Neural cell (in vitro differentiated cells): Measurements from ENCODE around the gene FAM110A.

Source experiments
- EZH2 ChIP-seq: fragments of 200-600, 300-800 bp; shearing (Covaris generic), sonication (generic); IDR thresholded peaks from 2 replicates; pipeline ENCODE4 v1.6.1; 2014; ENCODE audit warnings: antibody characterized with exemption, low read length, borderline replicate concordance, mild to moderate bottlenecking; ENCODE audit not compliant: insufficient read depth, poor library complexity, severe bottlenecking
- POLR2AphosphoS5 ChIP-seq: IDR thresholded peaks from 2 replicates; pipeline ENCODE4 v1.6.1; 2012
- TF ChIP-seq, protein P1 (sequence below): fragments of 450-650 bp; IDR thresholded peaks from 2 replicates; pipeline ENCODE4 v1.5.1; 2014; ENCODE audit warnings: antibody characterized with exemption, mild to moderate bottlenecking, moderate library complexity; ENCODE audit not compliant: poor library complexity, severe bottlenecking
- TF ChIP-seq, protein P2 (sequence below): IDR thresholded peaks from 2 replicates; pipeline ENCODE4 v1.6.1; 2012; ENCODE audit warnings: borderline replicate concordance

DNA sequence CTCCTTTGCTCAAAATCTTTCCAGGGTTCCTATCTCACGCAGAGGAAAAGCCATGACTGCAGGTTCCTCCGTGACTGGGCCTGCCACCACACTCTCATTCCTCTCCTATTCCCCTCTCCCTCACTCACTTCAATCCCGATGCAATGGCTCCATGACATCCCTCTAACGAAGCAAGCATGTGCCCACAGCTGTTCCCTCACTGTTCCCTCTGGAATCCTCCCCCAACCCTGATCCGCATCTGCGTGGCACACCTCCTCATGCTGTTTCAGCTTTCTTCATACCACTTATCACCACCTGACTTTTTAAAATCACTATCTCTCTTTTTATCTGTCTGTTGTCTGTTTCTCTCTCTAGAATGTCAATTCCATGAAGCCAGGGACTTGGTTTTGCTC is 57.1 kb downstream of the FAM110A start:
- TF ChIP-seq, protein P1, sequence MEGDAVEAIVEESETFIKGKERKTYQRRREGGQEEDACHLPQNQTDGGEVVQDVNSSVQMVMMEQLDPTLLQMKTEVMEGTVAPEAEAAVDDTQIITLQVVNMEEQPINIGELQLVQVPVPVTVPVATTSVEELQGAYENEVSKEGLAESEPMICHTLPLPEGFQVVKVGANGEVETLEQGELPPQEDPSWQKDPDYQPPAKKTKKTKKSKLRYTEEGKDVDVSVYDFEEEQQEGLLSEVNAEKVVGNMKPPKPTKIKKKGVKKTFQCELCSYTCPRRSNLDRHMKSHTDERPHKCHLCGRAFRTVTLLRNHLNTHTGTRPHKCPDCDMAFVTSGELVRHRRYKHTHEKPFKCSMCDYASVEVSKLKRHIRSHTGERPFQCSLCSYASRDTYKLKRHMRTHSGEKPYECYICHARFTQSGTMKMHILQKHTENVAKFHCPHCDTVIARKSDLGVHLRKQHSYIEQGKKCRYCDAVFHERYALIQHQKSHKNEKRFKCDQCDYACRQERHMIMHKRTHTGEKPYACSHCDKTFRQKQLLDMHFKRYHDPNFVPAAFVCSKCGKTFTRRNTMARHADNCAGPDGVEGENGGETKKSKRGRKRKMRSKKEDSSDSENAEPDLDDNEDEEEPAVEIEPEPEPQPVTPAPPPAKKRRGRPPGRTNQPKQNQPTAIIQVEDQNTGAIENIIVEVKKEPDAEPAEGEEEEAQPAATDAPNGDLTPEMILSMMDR: no peak
- no peak for TF ChIP-seq EZH2
- no peak for TF ChIP-seq POLR2AphosphoS5
- TF ChIP-seq, protein P2, sequence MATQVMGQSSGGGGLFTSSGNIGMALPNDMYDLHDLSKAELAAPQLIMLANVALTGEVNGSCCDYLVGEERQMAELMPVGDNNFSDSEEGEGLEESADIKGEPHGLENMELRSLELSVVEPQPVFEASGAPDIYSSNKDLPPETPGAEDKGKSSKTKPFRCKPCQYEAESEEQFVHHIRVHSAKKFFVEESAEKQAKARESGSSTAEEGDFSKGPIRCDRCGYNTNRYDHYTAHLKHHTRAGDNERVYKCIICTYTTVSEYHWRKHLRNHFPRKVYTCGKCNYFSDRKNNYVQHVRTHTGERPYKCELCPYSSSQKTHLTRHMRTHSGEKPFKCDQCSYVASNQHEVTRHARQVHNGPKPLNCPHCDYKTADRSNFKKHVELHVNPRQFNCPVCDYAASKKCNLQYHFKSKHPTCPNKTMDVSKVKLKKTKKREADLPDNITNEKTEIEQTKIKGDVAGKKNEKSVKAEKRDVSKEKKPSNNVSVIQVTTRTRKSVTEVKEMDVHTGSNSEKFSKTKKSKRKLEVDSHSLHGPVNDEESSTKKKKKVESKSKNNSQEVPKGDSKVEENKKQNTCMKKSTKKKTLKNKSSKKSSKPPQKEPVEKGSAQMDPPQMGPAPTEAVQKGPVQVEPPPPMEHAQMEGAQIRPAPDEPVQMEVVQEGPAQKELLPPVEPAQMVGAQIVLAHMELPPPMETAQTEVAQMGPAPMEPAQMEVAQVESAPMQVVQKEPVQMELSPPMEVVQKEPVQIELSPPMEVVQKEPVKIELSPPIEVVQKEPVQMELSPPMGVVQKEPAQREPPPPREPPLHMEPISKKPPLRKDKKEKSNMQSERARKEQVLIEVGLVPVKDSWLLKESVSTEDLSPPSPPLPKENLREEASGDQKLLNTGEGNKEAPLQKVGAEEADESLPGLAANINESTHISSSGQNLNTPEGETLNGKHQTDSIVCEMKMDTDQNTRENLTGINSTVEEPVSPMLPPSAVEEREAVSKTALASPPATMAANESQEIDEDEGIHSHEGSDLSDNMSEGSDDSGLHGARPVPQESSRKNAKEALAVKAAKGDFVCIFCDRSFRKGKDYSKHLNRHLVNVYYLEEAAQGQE: no peak
